Epithelial cell of alveolus of lung (primary cell): ENCODE measurements around the gene TINAG. TPM values are rescaled to one million over a fixed set of nuclear protein-coding genes. Genes with fewer than 3 reads are reported as not detected.

Experiments used
- total RNA-seq: library from RNA; depleted of rRNA; stranded (reverse); fragments of >200 nt; gene quantifications from 2 replicates; pipeline ENCODE4 v1.2.1, GENCODE V29; 2015

Gene TINAG, protein sequence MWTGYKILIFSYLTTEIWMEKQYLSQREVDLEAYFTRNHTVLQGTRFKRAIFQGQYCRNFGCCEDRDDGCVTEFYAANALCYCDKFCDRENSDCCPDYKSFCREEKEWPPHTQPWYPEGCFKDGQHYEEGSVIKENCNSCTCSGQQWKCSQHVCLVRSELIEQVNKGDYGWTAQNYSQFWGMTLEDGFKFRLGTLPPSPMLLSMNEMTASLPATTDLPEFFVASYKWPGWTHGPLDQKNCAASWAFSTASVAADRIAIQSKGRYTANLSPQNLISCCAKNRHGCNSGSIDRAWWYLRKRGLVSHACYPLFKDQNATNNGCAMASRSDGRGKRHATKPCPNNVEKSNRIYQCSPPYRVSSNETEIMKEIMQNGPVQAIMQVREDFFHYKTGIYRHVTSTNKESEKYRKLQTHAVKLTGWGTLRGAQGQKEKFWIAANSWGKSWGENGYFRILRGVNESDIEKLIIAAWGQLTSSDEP
- total RNA-seq = not detected in 2 replicates

GRCh38 chr6:54308289-54308985 lies at the start of gene TINAG:
Gene TINAG, plus strand, starts transcription at chr6:54308441. Its CDS starts 110 bp downstream, at chr6:54308551.

Other genes with a start within 250 kb of the TINAG start
- 1.0 TPM in 1 of 2 replicates, not detected in the other for gene MLIP, start 197.0 kb upstream of the TINAG start, total RNA-seq